HG03097 (cell line): ENCODE results near the gene C10orf105.

Source experiments
- ATAC-seq: cut with Tn5 transposase; IDR thresholded peaks from one replicate; pipeline ENCODE4 v1.9.1; 2021; ENCODE audit not compliant: unreplicated experiment, low FRiP score

Gene C10orf105

GRCh38 chr10:71704816-71705215, 14.8 kb downstream of the C10orf105 start:
- no peak for ATAC-seq

- ATAC-seq: no peak
Observed at GRCh38 chr10:71703577-71703976, 16.0 kb downstream of the C10orf105 start.

GRCh38 chr10:71701496-71702132, 18.0 kb downstream of the C10orf105 start:
- no peak for ATAC-seq

- ATAC-seq: no peak
Observed at GRCh38 chr10:71700731-71701368, 18.7 kb downstream of the C10orf105 start.

GRCh38 chr10:71698737-71699136, 20.8 kb downstream of the C10orf105 start:
- no peak for ATAC-seq

GRCh38 chr10:71697938-71698709, 21.5 kb downstream of the C10orf105 start:
- no peak for ATAC-seq

- no peak for ATAC-seq
Observed at GRCh38 chr10:71696628-71697326, 22.8 kb downstream of the C10orf105 start.

- no peak for ATAC-seq
Observed at GRCh38 chr10:71695502-71696476, 23.8 kb downstream of the C10orf105 start.

GRCh38 chr10:71694567-71694968, 25.0 kb downstream of the C10orf105 start:
- ATAC-seq: peak; percentile 68

GRCh38 chr10:71694039-71694501, 25.5 kb downstream of the C10orf105 start:
- peak; percentile 20 for ATAC-seq

GRCh38 chr10:71693377-71693776, 26.2 kb downstream of the C10orf105 start:
- ATAC-seq: no peak

GRCh38 chr10:71692598-71693306, 26.8 kb downstream of the C10orf105 start:
- no peak for ATAC-seq

GRCh38 chr10:71691405-71691804, 28.2 kb downstream of the C10orf105 start:
- no peak for ATAC-seq

GRCh38 chr10:71690094-71690720, 29.4 kb downstream of the C10orf105 start:
- no peak for ATAC-seq

- no peak for ATAC-seq
Observed at GRCh38 chr10:71688256-71688655, 31.3 kb downstream of the C10orf105 start.

- no peak for ATAC-seq
Observed at GRCh38 chr10:71687480-71687879, 32.1 kb downstream of the C10orf105 start.

- no peak for ATAC-seq
Observed at GRCh38 chr10:71687077-71687476, 32.5 kb downstream of the C10orf105 start.

- ATAC-seq: no peak
Observed at GRCh38 chr10:71685554-71686232, 33.9 kb downstream of the C10orf105 start.
